Ramos (cell line): ENCODE measurements around the gene WNT6.

Source experiments
- in situ Hi-C: fragments of 300-500 bp; cut with MboI; formaldehyde crosslinking; loops from one replicate; pipeline ENCODE4 v1.14.3; 2022; ENCODE audit warnings: low sequenced_read_pairs; ENCODE audit not compliant: unreplicated experiment

WNT6 gene

GRCh38 chr2:218859556-218859987 is at the start of gene WNT6:
WNT6 (plus strand) TSS chr2:218859805; CDS start chr2:218860038, 233 bp downstream.
- in situ Hi-C loops = loop anchor here (10.0 kb wide), 1 partner anchor 45 kb away; no protein-coding TSS in a partner anchor

DNA sequence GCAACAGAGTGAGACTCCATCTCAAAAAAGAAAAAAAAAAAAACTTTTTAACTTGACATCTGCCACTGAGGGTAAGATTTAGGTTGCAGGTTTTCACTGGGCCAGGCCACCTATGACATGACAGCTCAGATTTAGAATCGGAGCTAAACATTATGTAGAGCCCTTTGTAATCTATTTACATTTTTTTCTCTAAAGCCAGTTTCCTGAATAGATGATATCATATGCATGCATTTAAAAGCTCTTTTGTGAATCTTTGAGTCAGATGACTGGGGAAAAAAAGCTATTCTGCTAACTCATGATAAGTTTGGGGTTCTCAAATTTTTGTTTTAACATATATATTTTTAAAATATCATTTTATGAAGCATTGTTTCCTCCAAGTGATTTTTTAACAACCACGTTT is 49.3 kb upstream of the WNT6 start:
- in situ Hi-C loops = no loop called here

DNA sequence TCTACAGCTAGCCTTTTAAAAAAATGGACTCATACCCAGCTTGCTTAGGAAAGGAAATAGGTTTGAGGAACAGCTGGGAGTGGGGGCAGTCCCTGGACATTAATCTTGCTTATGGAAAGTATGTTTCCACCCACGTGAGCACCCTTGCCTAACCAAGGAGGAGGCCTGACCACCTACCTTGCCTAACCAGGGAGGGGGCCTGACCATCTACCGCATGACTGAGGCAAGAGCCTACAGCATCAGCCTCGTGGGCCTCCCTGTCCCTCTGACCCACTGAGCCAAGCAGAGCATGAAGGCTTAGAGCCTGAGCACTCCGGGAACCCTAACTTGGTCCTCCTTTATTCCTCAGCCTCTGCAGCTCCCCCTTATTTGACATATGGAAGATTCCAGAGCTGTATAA is 48.2 kb upstream of the WNT6 start:
- in situ Hi-C loops = no loop called here

DNA sequence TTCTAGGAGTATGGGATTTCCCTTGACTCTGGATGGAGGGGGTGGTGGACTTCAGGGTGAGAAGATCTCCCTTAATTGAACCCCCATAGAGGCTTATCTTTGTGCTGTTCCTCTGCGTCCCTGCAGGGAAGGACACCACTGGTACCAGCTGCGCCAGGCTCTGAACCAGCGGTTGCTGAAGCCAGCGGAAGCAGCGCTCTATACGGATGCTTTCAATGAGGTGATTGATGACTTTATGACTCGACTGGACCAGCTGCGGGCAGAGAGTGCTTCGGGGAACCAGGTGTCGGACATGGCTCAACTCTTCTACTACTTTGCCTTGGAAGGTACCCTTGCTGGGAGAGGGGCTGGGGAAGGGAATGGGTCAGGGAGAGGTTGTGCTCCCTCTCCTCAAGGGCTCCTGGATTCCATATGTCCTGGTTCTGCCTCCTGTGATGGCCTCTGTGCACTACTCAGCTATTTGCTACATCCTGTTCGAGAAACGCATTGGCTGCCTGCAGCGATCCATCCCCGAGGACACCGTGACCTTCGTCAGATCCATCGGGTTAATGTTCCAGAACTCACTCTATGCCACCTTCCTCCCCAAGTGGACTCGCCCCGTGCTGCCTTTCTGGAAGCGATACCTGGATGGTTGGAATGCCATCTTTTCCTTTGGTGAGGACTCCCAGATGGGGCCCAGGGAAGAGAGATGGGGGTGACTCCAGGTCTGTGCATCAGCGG is 47.3 kb upstream of the WNT6 start:
- in situ Hi-C loops = no loop called here

DNA sequence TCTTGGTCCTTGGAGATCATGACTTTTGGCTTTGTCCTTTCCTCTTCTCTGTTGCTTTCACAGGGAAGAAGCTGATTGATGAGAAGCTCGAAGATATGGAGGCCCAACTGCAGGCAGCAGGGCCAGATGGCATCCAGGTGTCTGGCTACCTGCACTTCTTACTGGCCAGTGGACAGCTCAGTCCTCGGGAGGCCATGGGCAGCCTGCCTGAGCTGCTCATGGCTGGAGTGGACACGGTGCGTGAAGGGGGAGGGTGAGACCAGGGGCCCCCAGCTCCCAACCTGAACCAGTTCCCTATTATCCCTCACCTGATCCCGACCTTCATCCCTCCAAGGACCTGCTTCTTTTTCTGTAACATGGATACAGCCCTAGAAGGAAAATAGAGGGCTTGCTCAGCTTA is 46.7 kb upstream of the WNT6 start:
- in situ Hi-C loops = no loop called here

- in situ Hi-C loops = no loop called here
Measured at GRCh38 chr2:218813771-218814460, 45.7 kb upstream of the WNT6 start.

DNA sequence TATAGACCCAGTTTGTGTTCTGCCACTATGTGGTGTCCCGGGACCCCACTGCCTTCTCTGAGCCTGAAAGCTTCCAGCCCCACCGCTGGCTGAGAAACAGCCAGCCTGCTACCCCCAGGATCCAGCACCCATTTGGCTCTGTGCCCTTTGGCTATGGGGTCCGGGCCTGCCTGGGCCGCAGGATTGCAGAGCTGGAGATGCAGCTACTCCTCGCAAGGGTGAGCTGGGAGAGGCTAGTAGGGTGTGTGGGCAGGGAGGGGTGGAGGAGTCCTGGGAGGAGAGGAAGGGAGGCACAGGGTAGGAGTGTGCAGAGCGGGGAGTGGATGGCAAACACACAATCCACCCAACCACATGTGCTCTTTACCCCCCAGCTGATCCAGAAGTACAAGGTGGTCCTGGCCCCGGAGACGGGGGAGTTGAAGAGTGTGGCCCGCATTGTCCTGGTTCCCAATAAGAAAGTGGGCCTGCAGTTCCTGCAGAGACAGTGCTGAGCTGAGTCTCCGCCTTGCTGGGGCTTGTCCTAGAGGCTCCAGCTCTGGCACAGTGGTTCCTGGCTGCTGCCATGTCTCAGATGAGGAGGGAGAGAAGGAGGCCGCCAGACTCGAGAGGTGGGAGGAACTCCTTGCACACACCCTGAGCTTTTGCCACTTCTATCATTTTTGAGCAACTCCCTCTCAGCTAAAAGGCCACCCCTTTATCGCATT is 44.9 kb upstream of the WNT6 start:
- in situ Hi-C loops = no loop called here

GRCh38 chr2:218815244-218815637 is 44.4 kb upstream of the WNT6 start:
- in situ Hi-C loops = no loop called here

GRCh38 chr2:218815649-218816048 is 44.0 kb upstream of the WNT6 start:
- in situ Hi-C loops = no loop called here

GRCh38 chr2:218816561-218817011 is 43.0 kb upstream of the WNT6 start:
- in situ Hi-C loops = no loop called here

- in situ Hi-C loops = no loop called here
Measured at GRCh38 chr2:218819093-218819492, 40.5 kb upstream of the WNT6 start.

- in situ Hi-C loops = no loop called here
Measured at GRCh38 chr2:218820746-218821369, 38.7 kb upstream of the WNT6 start.

GRCh38 chr2:218821605-218822211 is 37.9 kb upstream of the WNT6 start:
- in situ Hi-C loops = no loop called here

GRCh38 chr2:218822622-218823021 is 37.0 kb upstream of the WNT6 start:
- in situ Hi-C loops = no loop called here

- in situ Hi-C loops = no loop called here
Measured at GRCh38 chr2:218823196-218823855, 36.3 kb upstream of the WNT6 start.

GRCh38 chr2:218824004-218824403 is 35.6 kb upstream of the WNT6 start:
- in situ Hi-C loops = no loop called here

DNA sequence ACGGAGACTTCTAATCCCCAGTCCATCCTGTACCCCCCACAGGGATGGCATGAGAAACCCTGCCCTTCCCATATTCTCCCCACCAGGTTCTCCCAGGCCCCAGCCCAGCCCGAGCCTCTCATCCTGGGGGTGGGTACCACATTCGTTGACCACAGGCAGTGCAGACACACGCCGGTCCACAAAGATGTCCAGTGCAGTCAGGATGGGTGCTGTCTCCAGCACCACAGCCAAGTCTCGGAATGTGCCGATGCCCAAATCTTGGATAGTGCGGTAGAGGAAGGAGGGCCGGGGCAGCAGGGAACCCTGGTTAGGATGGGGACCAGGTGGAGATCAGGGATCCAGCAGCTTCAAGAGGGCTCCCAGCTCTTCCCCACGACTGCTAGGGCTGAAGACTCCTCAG is 32.8 kb upstream of the WNT6 start:
- in situ Hi-C loops = no loop called here

GRCh38 chr2:218827701-218828476 is 31.7 kb upstream of the WNT6 start:
- in situ Hi-C loops = no loop called here

- in situ Hi-C loops = no loop called here
Measured at GRCh38 chr2:218828477-218828778, 31.2 kb upstream of the WNT6 start.
